Left ventricle myocardium superior (tissue), 1 donor: ENCODE data around the gene GNB2. TPM values are rescaled to one million over a fixed set of nuclear protein-coding genes. Genes with fewer than 3 reads are reported as not detected.

ENCODE experiments used
- ATAC-seq: fragments of 200-7000 bp; cut with Tn5 transposase; one replicate; pipeline ENCODE4 v1.9.1; 2020; ENCODE audit warnings: mild to moderate bottlenecking, moderate library complexity
- DNase-seq: peaks from one replicate; pipeline ENCODE4 v3.0.0-alpha.2; 2020
- intact Hi-C: fragments of 100-400 bp; cut with micrococcal nuclease; formaldehyde crosslinking; loops from one replicate; pipeline ENCODE4 v1.11.0; 2022
- total RNA-seq: library from RNA; stranded (reverse); fragmentation: NEBNext Ultra II Directional; extraction: Animal tissue kit (Norgen Biotek cat#: 25700); gene quantifications from one replicate; pipeline ENCODE4 v1.2.1, GENCODE V29; 2021
- donor health status: DM: no; HTN: yes; CAD: no; lungs with severe emphysema.

Gene GNB2
- total RNA-seq, 1 donor from 2014 or later = 112 TPM

DNA sequence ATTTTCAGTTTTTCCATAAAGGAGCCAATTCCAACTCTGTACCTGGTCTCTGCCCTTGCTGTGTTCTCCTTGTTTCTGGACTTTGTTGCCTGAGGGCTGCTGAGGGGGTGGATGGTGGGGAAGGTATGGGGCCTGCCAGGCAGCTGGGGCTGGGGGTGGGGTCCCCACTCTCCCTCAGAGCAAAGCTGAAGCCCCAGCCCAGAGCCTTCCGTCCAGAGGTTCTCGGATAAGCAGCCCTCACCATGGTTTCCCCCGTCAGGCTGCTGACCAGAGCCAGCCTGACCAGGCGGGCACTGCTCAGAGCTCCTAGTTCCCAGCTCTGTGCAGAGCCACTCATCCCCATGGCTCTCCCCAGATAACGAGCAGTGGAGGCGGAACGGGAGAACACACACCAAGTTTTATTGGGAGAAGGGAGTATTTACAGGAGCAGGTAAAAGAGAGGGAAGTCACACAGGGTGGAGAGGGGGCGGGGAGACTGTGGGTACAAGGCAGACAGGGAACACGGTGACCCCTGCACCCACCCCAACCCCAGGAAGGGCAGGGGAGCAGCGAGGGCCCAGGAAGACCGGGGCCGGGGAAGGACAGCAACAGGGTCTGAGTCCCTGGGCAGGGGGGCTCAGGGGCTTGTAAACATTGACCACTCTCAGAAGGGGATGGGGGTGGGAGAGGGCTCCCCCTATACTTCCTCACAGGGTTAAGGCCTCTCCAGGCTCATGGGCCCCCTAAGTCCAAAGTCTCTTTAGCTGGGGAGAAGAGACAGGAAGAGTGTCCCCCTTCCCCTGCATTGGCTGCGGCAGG is 5.8 kb downstream of the GNB2 start:
- intact Hi-C loops = no loop called here
- DNase-seq = peak; percentile 37
- ATAC-seq = no peak

DNA sequence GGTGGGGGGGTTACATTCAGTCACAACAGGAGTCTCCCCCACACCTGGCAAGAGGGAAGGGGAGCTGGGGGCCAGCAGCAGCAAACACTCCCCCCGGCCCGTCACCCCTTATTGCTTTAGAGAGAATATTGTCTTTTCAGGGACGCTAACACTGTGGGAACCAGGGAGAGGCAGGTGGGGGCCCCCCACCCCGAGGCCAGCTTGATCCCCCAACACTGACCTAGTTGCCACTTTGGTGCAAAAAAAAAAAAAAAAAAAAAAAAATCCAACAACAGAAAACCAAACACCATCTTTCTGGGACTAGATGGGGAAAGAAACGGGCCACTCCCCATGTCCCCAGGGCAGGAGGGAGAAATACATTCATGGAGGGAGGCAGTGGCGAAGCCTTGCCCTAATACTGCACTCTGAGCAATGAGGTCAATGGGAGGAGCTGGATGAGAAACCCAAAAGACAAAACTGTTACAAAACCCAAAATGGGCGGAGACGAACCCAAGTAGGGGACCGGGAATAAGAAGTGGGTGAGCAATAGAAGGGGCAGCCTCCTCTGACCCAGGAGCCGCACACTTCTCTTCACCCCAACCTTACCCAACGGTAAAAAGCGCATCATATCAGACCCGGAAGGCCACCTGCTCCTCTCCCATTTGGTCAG is 6.5 kb downstream of the GNB2 start:
- ATAC-seq = peak; percentile 48
- DNase-seq = peak; percentile 61
- intact Hi-C loops = no loop called here

DNA sequence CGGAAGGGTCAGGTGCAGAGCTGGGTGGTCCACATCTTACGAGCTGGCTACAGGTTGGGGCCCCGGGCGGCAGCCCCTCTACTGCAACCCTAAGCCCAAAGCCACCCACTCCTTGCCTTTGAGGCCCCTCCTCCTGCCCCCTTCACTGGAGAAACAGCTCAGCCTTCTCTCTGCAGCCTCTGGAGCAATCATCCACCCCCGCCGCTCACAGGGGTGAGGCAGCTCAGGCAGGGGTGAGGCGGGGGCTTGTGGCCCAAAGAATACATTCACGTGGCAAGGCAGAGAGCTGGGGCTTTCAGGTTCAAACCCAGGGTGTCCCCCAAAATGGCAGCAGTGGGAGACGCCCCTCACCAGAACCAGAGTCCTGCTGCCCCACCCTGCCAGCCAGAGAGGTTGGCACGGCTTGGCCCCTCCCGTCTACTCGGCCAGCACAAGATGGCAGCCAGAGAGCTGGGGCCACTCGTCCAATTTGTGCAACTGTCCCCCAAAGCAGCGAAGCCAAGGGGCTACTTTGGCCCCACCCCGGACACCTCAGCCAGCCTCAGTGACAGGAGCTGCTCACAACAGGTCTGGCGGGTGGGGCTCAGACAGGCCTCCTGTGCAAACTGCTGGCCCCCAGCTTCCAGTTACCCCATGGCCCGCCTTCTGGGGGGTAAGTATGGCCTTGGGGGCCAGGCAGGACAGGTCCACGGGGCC is 7.2 kb downstream of the GNB2 start:
- no peak for ATAC-seq
- DNase-seq = peak; percentile 43
- intact Hi-C loops = no loop called here

DNA sequence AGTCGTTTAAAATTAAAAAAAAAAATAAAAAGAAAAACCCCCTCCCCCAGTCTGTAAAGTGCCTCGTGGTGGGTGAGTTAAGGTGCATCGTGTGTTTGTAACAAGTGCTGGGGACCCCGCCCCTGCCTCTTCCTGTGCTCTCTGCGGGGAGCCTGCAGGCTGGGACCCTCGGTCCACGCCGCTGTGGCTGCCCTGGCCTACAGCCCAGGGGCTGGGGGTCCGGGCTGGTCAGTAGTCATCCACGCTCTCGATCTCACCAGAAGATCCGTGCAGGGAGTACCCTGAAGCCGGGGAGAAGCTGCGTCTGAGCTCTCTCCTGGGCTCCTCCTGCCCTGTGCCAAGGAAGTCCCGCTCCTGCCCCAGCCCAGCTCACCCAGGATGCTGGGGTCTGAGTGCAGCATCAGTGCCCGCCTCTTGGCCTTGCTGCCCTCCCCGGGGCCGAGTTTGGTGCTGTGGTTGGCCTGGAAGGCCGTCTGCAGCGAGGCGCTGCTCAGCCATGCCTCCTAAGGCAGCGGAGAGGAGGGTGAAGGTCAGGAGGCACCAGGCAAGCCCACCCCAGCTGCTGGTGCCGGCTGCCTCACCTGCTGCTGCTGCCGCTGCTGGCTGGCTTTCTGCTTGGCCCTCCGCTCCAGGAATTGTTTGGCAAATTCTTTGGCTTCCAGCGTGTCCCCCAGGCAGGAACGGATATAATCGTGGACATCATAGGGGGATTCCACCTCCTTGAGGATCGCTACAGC is 8.1 kb downstream of the GNB2 start:
- peak; percentile 38 for DNase-seq
- no peak for ATAC-seq
- intact Hi-C loops = no loop called here

DNA sequence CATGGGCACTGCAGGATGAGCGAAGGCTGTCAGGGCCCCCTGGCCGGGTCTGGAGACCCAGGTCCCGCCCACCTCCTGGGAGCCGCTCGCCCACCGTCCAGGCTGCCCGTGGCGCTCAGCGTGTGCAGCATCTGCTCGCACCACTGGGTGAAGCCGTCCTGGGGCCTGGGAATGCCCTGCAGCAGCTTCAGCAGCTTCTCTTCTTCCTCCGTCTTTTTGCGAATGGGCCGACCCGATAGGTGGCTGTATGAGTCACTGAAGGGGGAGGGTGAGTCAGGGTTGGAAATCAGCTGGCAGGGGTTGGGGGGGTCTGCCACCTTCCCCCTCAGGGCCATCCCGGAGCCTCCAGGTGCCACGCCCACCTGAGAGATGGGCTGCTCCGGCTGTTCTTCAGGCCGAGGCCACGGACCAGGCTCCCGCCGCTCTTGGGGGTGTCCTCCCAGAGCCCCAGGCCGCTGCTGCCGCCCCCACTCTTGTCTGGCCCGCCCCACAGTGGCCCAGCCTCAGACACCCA is 8.7 kb downstream of the GNB2 start:
- intact Hi-C loops = no loop called here
- DNase-seq = no peak
- no peak for ATAC-seq

DNA sequence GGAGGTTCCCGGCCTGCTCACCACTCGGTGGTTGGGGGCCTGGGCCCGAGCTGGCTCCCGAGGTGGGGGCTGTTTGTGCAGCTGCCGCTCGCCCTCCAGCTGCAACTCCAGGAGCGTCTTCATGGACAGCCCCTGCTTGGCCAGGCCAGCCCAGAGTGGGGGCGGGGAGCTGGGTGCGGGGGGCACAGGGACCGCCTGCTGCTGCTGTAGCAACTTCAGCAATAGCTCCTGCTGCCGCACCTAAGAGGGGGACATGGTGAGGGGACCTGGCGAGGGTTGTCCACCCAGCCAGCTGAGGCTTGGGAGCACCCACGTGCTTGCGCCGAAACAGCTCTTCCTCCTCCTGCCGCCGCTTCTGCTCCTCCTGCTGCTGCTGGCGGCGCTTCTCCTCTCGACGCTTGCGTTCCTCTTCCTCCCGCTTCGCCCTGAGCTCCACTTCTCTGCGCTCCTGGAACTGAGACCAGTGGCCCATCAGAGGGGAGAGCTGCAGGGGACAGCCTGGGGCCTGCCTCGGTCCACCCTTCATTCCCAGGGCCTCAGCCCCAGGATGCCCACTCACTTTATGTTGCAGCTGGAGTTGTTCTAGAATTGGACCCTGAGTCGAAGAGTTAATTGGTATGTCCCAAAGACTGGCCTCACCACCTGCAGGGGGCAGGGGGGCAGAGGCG is 9.6 kb downstream of the GNB2 start:
- intact Hi-C loops = no loop called here
- ATAC-seq = no peak
- no peak for DNase-seq

DNA sequence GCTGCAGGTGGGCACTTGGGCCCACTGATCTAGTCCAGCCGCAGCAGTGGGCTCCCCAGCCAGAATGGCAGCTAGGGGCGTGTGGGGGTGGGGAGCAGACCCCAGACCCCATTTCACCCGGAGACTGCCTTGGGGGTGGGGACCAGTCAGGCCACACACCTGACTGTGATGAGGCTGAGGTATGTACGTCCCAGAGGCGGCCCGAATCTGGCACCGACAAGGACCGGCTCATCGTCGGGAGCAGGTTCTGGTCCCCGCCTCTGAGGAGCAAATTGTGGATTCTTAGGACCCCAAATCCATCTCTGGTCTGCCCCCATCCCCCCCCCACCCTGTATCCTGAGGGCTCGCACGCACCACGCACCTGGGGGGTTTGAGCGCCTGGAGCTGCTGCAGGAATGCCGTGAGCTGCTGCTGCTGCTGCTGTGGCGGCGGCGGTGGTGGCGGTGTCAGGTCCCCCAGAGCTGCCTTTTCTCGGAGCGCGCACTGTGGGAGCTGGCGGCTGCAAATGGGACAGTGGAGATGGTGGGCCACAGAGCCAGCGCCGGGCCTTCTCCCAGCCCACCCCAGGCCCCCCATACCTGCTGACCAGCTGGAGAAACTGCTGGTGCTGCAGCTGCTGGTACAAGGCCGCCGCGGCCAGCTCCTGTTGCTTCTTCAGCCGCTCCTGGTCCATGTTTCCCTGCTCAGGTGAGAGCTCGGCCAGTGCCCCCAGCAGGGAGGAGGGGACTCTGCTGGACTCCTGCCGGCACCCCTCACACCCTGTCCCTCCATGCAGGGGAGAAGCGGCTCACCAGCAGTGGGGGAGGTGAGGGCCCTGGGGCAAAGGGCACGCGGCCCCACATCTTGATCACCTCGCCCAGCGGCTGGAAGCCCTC is 10.4 kb downstream of the GNB2 start:
- ATAC-seq = no peak
- intact Hi-C loops = no loop called here

DNA sequence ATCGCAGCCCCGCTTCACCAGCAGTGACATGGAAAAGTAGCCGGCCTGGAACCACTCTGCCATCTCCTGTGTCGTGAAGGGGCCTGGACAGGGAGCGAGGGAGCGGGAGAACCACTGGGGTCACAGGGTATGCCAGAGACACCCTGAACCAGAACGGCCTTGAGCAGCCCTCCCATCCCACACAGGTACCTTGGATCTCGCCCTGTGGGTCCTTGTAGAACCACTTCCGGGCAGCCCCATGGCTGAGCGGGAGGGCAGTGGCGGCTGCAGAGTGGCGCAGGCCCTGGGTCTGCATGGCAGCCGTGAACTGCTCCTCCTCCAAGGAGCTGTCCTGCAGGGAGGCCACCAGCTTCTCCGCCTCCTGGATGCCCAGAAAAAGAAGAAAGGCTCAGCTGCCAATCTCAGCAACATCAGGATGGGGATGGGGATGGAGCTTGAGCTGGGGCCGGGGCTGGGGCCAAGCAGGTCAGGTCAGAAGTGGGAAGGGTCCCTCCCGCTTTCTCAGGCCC is 11.0 kb downstream of the GNB2 start:
- ATAC-seq (no peak), DNase-seq (peak; percentile 20)
- intact Hi-C loops = no loop called here

More for the DNA sequence above, 10.4 kb downstream of the GNB2 start:
- DNase-seq = no peak

DNA sequence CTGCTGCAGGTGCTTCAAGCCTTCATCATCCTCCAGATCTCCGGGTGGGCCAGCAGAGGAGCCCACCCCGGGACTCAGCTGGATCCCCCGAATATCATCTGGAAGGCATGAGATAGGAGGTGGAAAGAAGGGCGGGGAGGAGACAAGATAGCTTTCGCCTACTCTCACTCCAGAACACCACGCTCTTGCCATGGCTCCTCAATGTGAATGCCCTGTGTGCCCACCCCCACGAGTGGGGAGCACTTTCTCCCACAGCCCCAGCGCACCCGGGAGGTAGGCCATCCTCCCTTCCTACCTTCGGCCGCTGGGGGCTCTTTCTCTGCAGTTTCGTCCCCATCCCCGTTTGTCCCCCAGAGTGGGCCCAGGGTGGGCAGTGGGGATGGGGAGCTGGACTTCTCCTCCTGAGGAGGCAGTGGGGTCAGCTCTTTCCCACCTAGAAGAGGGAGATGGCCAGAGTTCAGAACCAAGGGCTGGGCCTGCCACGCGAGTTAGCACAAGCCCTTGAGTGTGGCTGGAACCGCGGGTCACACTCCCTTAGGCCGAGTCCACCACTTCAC is 11.6 kb downstream of the GNB2 start:
- intact Hi-C loops = no loop called here
- ATAC-seq (no peak), DNase-seq (no peak)

DNA sequence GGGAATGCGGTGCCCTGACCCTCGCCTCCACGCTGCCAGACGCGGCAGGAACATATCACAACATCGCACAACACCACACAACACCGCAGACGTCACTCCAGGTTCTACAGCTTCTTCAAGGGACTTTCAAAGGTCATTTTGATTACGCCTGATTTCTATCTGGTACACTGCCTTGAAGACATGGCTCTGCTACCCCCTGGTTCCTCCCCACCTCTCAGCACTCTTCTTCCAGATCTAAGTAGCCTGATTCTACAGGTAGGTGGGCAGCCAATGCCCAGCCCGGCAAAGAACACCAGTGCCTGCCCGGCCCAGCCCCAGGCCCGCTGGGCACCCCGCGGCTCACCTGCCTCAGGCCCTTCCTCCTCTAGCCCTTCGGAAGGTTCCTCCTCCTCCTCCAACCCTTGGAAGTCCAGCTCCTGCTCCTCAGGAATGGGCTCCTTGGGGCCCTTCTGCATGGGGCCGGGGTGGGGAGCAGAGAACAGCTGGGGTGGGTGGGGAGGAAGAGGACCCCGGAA is 12.1 kb downstream of the GNB2 start:
- DNase-seq (peak; percentile 24), ATAC-seq (no peak)
- intact Hi-C loops = no loop called here

DNA sequence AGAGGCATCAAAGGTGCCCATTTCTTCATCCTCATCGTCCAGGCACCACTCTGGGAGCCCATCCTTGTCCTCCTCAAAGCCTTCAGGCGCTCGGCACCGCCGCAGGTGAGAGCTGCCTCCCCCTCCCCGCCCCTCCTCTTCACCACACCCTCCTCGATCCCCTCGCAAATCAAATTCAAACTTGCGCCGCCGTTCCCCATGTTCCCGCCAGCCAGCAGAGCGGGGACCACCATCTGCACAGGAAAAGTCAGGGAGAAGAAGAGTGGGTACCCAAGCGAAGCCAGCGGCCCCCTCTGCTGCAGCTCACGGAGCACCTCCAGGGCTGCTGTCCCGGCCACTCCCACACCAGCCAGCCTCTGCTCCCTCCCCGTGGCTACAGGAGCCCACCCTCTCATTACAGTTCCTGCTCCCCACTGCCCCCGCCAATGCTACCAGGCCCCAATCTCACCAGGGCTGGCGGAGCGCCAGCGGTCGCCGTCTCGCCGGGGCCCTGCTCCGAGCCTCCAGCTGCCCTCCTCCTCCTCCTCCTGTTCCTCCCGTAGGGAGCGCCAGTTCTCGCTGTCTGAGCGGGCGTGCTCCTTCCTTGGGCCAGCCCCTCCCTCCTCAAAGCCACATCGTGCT is 12.8 kb downstream of the GNB2 start:
- intact Hi-C loops = no loop called here
- ATAC-seq (no peak), DNase-seq (peak; percentile 39)

DNA sequence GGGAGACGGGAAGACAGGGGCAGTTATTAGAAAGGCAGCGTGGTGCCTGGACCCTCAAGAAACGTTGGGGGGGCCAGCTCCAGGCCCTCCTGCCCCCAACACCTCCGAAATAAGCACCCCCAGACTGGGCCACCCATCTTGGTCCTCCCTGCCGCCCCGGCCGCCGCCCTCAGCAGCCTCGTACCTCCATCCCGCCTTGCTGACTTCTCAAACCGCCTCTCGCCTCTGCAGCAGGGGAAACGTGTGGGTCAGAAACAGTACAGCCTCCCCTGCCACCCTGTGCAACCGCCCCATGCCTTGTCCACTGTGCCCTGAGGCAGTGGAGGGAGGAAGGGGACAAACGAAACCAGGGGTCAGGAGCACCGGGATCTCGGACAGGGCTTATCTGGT is 13.3 kb downstream of the GNB2 start:
- ATAC-seq (no peak), DNase-seq (no peak)
- intact Hi-C loops = no loop called here

DNA sequence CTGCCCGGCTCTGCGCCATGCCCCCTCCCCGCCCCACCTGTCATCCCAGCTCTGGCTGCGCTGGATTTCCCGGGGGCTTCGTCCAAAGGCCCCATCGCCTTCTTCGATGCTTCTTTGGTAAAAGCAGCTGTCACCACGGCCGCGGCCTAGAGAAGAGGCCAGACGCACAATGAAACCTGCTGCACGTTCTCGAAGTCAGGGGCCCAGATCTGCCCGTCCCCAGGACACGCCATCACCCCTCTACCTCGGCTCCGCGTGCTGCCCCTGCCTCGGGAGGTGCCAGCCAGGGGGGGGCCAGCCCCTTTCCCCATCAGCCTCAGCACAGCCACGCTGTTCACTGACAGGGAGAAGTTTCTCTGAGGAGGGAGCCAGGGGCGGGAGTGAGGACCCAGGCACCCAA is 13.7 kb downstream of the GNB2 start:
- DNase-seq = peak; percentile 23
- ATAC-seq = no peak

DNA sequence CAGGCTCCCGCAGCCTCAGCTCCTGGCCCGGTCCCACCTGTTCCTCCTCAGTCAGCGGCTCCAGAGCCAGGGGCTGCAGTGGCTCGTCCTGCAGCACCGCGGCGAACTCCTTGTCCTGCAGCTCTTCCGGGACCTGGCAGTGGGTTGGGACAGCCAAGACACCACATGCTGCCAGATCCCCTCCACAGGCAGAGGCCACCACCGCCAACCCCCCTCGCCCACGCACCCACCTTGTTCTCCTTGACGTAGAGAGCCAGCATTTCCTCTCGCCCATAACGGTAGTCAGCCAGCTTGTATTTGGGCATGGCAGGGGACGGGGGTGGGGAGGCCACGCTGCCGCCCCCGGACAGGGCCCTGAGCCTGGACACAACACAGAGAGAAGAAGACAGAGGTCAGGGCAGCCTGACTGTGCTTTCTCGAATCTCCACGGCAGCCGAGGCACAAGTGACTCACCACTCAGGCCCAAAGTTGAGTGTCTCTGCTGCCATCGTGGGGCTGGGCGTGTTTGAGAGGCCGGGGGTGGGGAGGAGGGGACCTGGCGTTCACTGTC is 14.3 kb downstream of the GNB2 start:
- DNase-seq (peak; percentile 22), ATAC-seq (no peak)
- intact Hi-C loops = no loop called here

More for the DNA sequence above, 13.7 kb downstream of the GNB2 start:
- intact Hi-C loops = no loop called here

DNA sequence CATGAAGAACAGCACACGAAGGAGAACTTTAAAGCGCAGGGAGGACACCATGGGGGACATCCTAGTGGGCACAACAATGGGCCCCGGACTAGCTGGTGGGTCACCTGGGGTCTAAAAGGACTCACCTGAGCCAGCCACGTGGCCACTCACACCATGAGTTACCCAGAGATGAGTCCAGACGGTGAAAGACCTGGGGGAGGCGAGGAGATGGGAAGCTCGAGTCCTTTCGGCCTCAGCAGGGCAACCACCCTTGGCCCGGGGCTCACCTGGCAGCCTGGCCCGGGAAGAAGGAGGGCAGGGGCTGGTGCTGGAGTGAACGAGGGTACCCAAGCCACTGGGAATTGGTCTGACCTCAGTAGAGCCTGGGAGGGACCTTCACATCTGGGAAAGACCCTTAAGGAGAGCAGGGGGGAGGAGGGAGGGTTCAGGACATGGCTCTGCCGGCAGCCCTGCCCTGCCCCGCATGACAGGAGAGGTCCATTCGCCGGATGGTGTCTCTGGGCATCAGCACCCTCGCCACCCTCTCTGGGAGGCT is 14.9 kb downstream of the GNB2 start:
- no peak for ATAC-seq
- intact Hi-C loops = no loop called here
- DNase-seq = peak; percentile 24
